Caco-2 (cell line): Measurements from ENCODE around the gene TSPY9. TPM values are rescaled to one million over a fixed set of nuclear protein-coding genes. Genes with fewer than 3 reads are reported as not detected.
"Not testable (repeated sequence)": the region's sequence is repeated elsewhere in the genome, so short reads cannot be mapped to it uniquely, and the experiment has no call there.

Experiments used
- Bru-seq: library from RNA; stranded (reverse); fragments of 400-500 nt; gene quantifications from one replicate; lab custom pipeline; 2021; lab: Mats Ljungman, UMichigan
- BruChase-seq, 2 experiments: library from RNA; stranded (reverse); fragments of 400-500 nt; gene quantifications; one replicate each; lab custom pipeline; 2021; lab: Mats Ljungman, UMichigan
- BruUV-seq: library from RNA; stranded (reverse); fragments of 400-500 nt; replicated peaks from 2 replicates; lab custom pipeline; 2021; lab: Mats Ljungman, UMichigan
- CTCF ChIA-PET: fragments of 300-600 bp; sonication (Branson Sonifier 250); formaldehyde crosslinking; loops from one replicate; lab custom pipeline; 2022; ENCODE audit warnings: antibody characterized with exemption; lab: Charles Lee
- POLR2A ChIA-PET: fragments of 300-600 bp; sonication (Branson Sonifier 250); formaldehyde crosslinking; loops from one replicate; lab custom pipeline; 2022; ENCODE audit warnings: antibody characterized with exemption; lab: Charles Lee
- DNase-seq, 2 experiments: peaks; one replicate each; pipeline versions ENCODE4 v3.0.0 to v3.0.0-alpha.2; 2020 to 2022
- H3K27me3 ChIP-seq: replicated peaks from 2 replicates; pipeline ENCODE4 v1.6.0; 2011; ENCODE audit warnings: low read length; ENCODE audit not compliant: control insufficient read depth, insufficient read depth
- H3K36me3 ChIP-seq: 2 replicates; pipeline ENCODE4 v1.5.1; 2011; ENCODE audit warnings: low read length; ENCODE audit not compliant: control insufficient read depth, insufficient read depth
- H3K4me1 ChIP-seq: fragments of 250-450 bp; sonication (Bioruptor Pico); 2 replicates; pipeline ENCODE4 v1.5.1; 2020; ENCODE audit warnings: mild to moderate bottlenecking
- H3K4me3 ChIP-seq: 2 replicates; pipeline ENCODE4 v1.5.1; 2011; ENCODE audit warnings: low read depth, mild to moderate bottlenecking, control low read depth, low read length
- H3K9me3 ChIP-seq: fragments of 250-450 bp; sonication (Bioruptor Pico); 2 replicates; pipeline ENCODE4 v1.5.1; 2020; ENCODE audit warnings: mild to moderate bottlenecking, moderate library complexity
- H3K27ac Mint-ChIP-seq: one replicate; pipeline ENCODE4 v1.8.0; 2022; ENCODE audit warnings: mixed read lengths; ENCODE audit not compliant: unreplicated experiment
- H3K27me3 Mint-ChIP-seq: one replicate; pipeline ENCODE4 v1.8.0; 2022; ENCODE audit warnings: mixed read lengths; ENCODE audit not compliant: insufficient read depth, unreplicated experiment
- H3K36me3 Mint-ChIP-seq: one replicate; pipeline ENCODE4 v1.8.0; 2022; ENCODE audit warnings: mild to moderate bottlenecking, mixed read lengths; ENCODE audit not compliant: insufficient read depth, unreplicated experiment
- H3K4me1 Mint-ChIP-seq: one replicate; pipeline ENCODE4 v1.8.0; 2022; ENCODE audit warnings: low read depth, mixed read lengths; ENCODE audit not compliant: unreplicated experiment
- H3K4me3 Mint-ChIP-seq: one replicate; pipeline ENCODE4 v1.8.0; 2022; ENCODE audit warnings: mild to moderate bottlenecking, moderate library complexity, mixed read lengths; ENCODE audit not compliant: unreplicated experiment
- H3K9me3 Mint-ChIP-seq: one replicate; pipeline ENCODE4 v1.8.0; 2022; ENCODE audit warnings: mixed read lengths; ENCODE audit not compliant: unreplicated experiment
- intact Hi-C: fragments of 100-400 bp; cut with micrococcal nuclease; formaldehyde crosslinking; loops from one replicate; pipeline ENCODE4 v1.10.0; 2022; ENCODE audit not compliant: unreplicated experiment
- long read RNA-seq: library from polyadenylated mRNA; stranded (forward); transcript quantifications from one replicate; pipeline ENCODE4 v2.0.0, GENCODE V29; 2022
- total RNA-seq: library from RNA; stranded (reverse); gene quantifications from 2 replicates; pipeline ENCODE4 v1.2.3, GENCODE V29; 2022

Gene TSPY9
- not detected in 2 replicates for total RNA-seq
- Bru-seq, nascent RNA = not detected
- BruChase-seq, experiment 1, labeled RNA remaining after a 2-hour chase = not detected
- not detected for BruChase-seq, experiment 2, labeled RNA remaining after a 6-hour chase
- long read RNA-seq = 0 reads

- BruUV-seq, H3K4me1 Mint-ChIP-seq: not testable (repeated sequence)
Observed at GRCh38 chrY:9486967-9487366, at the start of gene TSPY9. Gene TSPY9 (plus strand): TSS chrY:9487267. CDS start chrY:9487313, 46 bp downstream.

GRCh38 chrY:9466655-9467054, 20.4 kb upstream of the TSPY9 start, which contains the start of gene TSPY1:
Gene TSPY1 (plus strand): TSS chrY:9466955. CDS start chrY:9467001, 46 bp downstream.
- H3K4me3 ChIP-seq, H3K36me3 Mint-ChIP-seq, H3K27me3 Mint-ChIP-seq, H3K27ac Mint-ChIP-seq, H3K27me3 ChIP-seq, H3K4me1 Mint-ChIP-seq, H3K4me1 ChIP-seq, H3K4me3 Mint-ChIP-seq, DNase-seq, BruUV-seq, H3K36me3 ChIP-seq, intact Hi-C loops, H3K9me3 Mint-ChIP-seq, POLR2A ChIA-PET, CTCF ChIA-PET, H3K9me3 ChIP-seq: not testable (repeated sequence)

More at GRCh38 chrY:9486967-9487366, at the start of gene TSPY9:
- H3K4me3 Mint-ChIP-seq, DNase-seq, H3K4me1 ChIP-seq, H3K9me3 ChIP-seq, H3K9me3 Mint-ChIP-seq, POLR2A ChIA-PET, CTCF ChIA-PET, H3K27me3 ChIP-seq, H3K27me3 Mint-ChIP-seq, H3K27ac Mint-ChIP-seq, H3K36me3 ChIP-seq, H3K36me3 Mint-ChIP-seq, H3K4me3 ChIP-seq, intact Hi-C loops: not testable (repeated sequence)

GRCh38 chrY:9504396-9504795, 17.3 kb downstream of the TSPY9 start:
- H3K27me3 Mint-ChIP-seq, H3K4me3 ChIP-seq, H3K27ac Mint-ChIP-seq, BruUV-seq, H3K36me3 Mint-ChIP-seq, CTCF ChIA-PET, H3K36me3 ChIP-seq, H3K4me1 ChIP-seq, H3K4me1 Mint-ChIP-seq, H3K4me3 Mint-ChIP-seq, POLR2A ChIA-PET, H3K9me3 Mint-ChIP-seq, H3K9me3 ChIP-seq, intact Hi-C loops, H3K27me3 ChIP-seq, DNase-seq: not testable (repeated sequence)

- CTCF ChIA-PET, POLR2A ChIA-PET, H3K27me3 ChIP-seq, H3K9me3 ChIP-seq, H3K4me3 Mint-ChIP-seq, H3K27me3 Mint-ChIP-seq, H3K9me3 Mint-ChIP-seq, DNase-seq, H3K27ac Mint-ChIP-seq, intact Hi-C loops, H3K4me1 Mint-ChIP-seq, H3K4me3 ChIP-seq, H3K36me3 ChIP-seq, H3K36me3 Mint-ChIP-seq, BruUV-seq, H3K4me1 ChIP-seq: not testable (repeated sequence)
Observed at GRCh38 chrY:9516287-9516686, 29.2 kb downstream of the TSPY9 start.

- CTCF ChIA-PET, H3K9me3 ChIP-seq, DNase-seq, H3K4me1 Mint-ChIP-seq, H3K4me3 Mint-ChIP-seq, H3K36me3 ChIP-seq, BruUV-seq, H3K27me3 ChIP-seq, H3K9me3 Mint-ChIP-seq, intact Hi-C loops, H3K36me3 Mint-ChIP-seq, H3K4me1 ChIP-seq, H3K27ac Mint-ChIP-seq, POLR2A ChIA-PET, H3K27me3 Mint-ChIP-seq, H3K4me3 ChIP-seq: not testable (repeated sequence)
Observed at GRCh38 chrY:9527580-9527979, 40.5 kb downstream of the TSPY9 start, which contains the start of gene TSPY10. Gene TSPY10 (plus strand): TSS chrY:9527880. CDS start chrY:9527926, 46 bp downstream.

Other genes with a start within 250 kb of the TSPY9 start
- not detected in 2 replicates for gene TSPY4, start 149.8 kb upstream of the TSPY9 start, total RNA-seq
- not detected in 2 replicates for gene TSPY8, start 129.5 kb upstream of the TSPY9 start, total RNA-seq
- not detected in 2 replicates for gene TSPY3, start 88.8 kb upstream of the TSPY9 start, total RNA-seq
- not detected in 2 replicates for gene TSPY1, start 20.3 kb upstream of the TSPY9 start, total RNA-seq
- gene TSPY10, start 40.6 kb downstream of the TSPY9 start, total RNA-seq = not detected in 2 replicates